Cardiac fibroblast (primary cell): ENCODE data around the gene SSH2.
"Not testable (repeated sequence)": the region's sequence is repeated elsewhere in the genome, so short reads cannot be mapped to it uniquely, and the experiment has no call there.

Experiments
- DNase-seq, 2 donors: peaks; one replicate each; pipeline versions ENCODE4 v3.0.0 to v3.0.0-alpha.2; 2010; ENCODE audit warnings: low read depth in 2 of 2
- H3K4me3 ChIP-seq, 2 donors: replicated peaks in 1 of 2; 1 replicate in 1 of 2; 2 replicates in 1 of 2; pipeline ENCODE4 v1.5.1; 2011; ENCODE audit warnings: low read depth in 2 of 2, low read length in 2 of 2, mild to moderate bottlenecking in 2 of 2, moderate library complexity in 1 of 2
- CTCF ChIP-seq: IDR thresholded peaks from one replicate; pipeline ENCODE4 v1.5.1; 2011; ENCODE audit warnings: low read depth, mild to moderate bottlenecking, low read length, inconsistent platforms

Gene SSH2

GRCh38 chr17:29728490-29728889, 201.5 kb downstream of the SSH2 start:
- DNase-seq = no peak
- TF ChIP-seq CTCF = no peak

GRCh38 chr17:29726715-29727252, 203.2 kb downstream of the SSH2 start:
- no peak for TF ChIP-seq CTCF
- DNase-seq = peak; percentile 64 to 73
- no peak overlapping the region for H3K4me3 ChIP-seq

More at GRCh38 chr17:29728490-29728889, 201.5 kb downstream of the SSH2 start:
- no peak overlapping the region for H3K4me3 ChIP-seq

- not testable (repeated sequence) for DNase-seq, H3K4me3 ChIP-seq
These were observed 204.6 kb downstream of the SSH2 start for GRCh38 chr17:29725408-29725807.

- no peak overlapping the region for H3K4me3 ChIP-seq
- no peak for DNase-seq
- TF ChIP-seq CTCF = no peak
These were observed 206.6 kb downstream of the SSH2 start for GRCh38 chr17:29723278-29724047.

- no peak overlapping the region for H3K4me3 ChIP-seq
- TF ChIP-seq CTCF = no peak
- peak; percentile 95 to 97 for DNase-seq
These were observed 207.4 kb downstream of the SSH2 start for GRCh38 chr17:29722411-29723198.

GRCh38 chr17:29720551-29720950, 209.5 kb downstream of the SSH2 start:
- H3K4me3 ChIP-seq = no peak overlapping the region
- TF ChIP-seq CTCF = no peak
- DNase-seq = no peak

- H3K4me3 ChIP-seq = no peak overlapping the region
- TF ChIP-seq CTCF = no peak
These were observed 210.6 kb downstream of the SSH2 start for GRCh38 chr17:29719469-29719868.

More at GRCh38 chr17:29719469-29719868, 210.6 kb downstream of the SSH2 start:
- no peak for DNase-seq
